Measurements from ENCODE around the gene HSPG2. TPM values are rescaled to one million over a fixed set of nuclear protein-coding genes. Genes with fewer than 3 reads are reported as not detected.

Gene HSPG2
- total RNA-seq, 1 donor from 2014 or later: 28.7 TPM

DNA sequence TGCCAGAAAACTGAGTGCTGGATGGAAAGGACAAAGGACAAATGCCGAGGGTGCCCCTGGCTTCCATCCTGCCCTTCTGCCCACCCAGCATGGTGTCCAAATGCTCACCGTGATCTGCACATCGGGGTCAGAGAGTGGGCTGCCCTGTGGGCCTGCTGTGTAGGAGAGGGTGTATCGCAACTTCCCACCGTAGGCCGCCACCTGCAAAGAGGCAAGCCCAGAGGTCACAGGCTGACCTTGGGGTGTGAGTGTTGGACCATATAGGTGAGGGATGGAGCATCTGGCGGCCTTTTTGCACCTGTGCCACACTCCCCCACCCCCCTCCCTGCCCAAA, 71.5 kb downstream of the HSPG2 start:
- TF ChIP-seq, protein P1, sequence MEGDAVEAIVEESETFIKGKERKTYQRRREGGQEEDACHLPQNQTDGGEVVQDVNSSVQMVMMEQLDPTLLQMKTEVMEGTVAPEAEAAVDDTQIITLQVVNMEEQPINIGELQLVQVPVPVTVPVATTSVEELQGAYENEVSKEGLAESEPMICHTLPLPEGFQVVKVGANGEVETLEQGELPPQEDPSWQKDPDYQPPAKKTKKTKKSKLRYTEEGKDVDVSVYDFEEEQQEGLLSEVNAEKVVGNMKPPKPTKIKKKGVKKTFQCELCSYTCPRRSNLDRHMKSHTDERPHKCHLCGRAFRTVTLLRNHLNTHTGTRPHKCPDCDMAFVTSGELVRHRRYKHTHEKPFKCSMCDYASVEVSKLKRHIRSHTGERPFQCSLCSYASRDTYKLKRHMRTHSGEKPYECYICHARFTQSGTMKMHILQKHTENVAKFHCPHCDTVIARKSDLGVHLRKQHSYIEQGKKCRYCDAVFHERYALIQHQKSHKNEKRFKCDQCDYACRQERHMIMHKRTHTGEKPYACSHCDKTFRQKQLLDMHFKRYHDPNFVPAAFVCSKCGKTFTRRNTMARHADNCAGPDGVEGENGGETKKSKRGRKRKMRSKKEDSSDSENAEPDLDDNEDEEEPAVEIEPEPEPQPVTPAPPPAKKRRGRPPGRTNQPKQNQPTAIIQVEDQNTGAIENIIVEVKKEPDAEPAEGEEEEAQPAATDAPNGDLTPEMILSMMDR (IDR thresholded peaks at IDR 0.05; ENCODE audit: insufficient read depth, low read length, severe bottlenecking): no peak
- no peak for DNase-seq (ENCODE audit: low read depth)
- FAIRE-seq: no peak
- H3K4me3 ChIP-seq (ENCODE audit: low read depth, low read length): no peak overlapping the region
- no peaks in the 10 kb centered on the region for H3K27me3 ChIP-seq (ENCODE audit: control insufficient read depth, insufficient read depth, low read length)
- peaks cover 38% of the 10 kb centered on the region for H3K36me3 ChIP-seq (ENCODE audit: control insufficient read depth, insufficient read depth, low read length)

DNA sequence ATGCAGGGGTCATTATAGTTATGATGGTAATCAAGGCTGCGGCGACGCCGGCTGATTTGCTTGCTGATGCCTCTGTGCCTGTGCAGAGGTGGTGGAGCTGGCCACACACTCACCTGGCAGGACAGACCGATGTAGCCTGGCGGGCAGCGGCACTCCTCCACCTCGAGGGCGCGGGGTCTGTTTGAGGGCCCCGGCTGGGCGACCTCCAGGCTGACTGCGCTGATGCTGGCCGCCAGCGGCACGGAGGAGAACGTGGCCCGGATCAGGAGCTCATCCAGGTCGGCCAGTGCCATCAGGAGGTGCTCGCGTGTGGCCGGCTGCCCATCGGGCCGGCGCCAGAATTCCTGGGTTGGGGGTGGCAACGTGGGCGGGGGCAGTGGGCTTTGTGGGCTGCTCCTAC, 72.4 kb downstream of the HSPG2 start:
- FAIRE-seq (no peak), DNase-seq (ENCODE audit: low read depth) (no peak)
- Histone ChIP-seq H3K4me3 (ENCODE audit: low read depth, low read length) (no peak overlapping the region), H3K36me3 (ENCODE audit: control insufficient read depth, insufficient read depth, low read length) (peaks cover 37% of the 10 kb centered on the region), H3K27me3 (ENCODE audit: control insufficient read depth, insufficient read depth, low read length) (no peaks in the 10 kb centered on the region)
- TF ChIP-seq, protein P1 (IDR thresholded peaks at IDR 0.05; ENCODE audit: insufficient read depth, low read length, severe bottlenecking): no peak

DNA sequence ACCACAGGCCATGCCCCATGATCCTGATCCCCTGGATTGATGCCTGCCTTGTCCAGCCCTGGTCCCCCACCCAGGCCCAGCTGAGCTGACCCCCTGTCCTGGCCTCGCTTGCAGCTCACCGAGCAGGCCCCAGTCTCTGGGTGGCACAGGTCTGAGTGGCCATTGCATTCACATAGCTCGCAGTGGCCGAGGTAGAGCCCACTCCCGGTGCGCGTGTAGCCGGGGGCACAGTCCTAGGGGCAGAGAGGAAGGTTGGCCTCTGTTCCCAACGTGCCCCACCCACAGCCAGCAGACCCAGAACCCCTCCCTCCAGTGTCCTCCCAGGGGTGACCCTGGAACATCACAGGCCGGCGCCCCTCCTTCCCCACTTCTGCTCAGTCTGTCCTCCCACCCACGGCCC, 73.1 kb downstream of the HSPG2 start:
- no peaks in the 10 kb centered on the region for H3K27me3 ChIP-seq (ENCODE audit: control insufficient read depth, insufficient read depth, low read length)
- H3K4me3 ChIP-seq (ENCODE audit: low read depth, low read length): no peak overlapping the region
- FAIRE-seq (no peak), DNase-seq (ENCODE audit: low read depth) (no peak)
- peaks cover 40% of the 10 kb centered on the region for H3K36me3 ChIP-seq (ENCODE audit: control insufficient read depth, insufficient read depth, low read length)
- TF ChIP-seq, protein P1 (IDR thresholded peaks at IDR 0.05; ENCODE audit: insufficient read depth, low read length, severe bottlenecking): no peak

DNA sequence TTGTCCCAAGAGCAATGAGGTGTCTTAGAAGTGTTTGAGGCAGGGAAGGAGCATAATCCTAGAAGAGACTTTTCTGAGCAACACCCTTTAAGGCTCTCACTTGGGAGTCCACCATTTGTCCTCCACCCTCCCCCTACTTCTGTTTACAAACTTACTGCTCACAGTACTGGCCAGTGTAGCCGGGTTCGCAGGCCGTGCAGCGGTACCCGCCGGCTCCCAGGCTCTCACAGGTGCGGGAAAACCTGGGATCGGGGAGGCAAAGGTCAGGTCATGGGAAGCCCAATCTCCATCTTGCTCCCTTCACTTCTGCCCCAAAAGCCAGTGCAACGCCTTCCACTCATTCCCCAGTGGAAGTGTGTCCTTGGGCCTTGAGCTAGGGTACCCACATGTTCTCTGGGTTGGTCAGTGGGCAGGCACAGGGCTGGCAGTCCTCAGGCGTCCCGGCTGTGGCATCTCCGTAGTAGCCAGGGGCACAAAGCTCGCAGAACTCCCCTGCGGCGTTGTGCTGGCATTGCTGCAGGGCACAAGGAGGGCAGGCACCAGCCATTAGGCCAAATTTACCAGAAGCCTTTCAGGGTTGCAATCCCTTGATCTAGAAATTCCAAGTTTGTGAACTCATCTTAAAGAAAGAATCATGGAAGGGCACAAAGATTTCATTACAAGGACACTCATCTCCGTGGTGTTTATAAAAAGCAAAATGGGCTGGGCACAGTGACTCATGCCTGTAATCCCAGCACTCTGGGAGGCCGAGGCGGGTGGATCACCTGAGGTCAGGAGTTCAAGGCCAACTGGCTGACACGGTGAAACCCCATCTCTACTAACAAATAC, 75.3 kb downstream of the HSPG2 start:
- Histone ChIP-seq H3K4me3 (ENCODE audit: low read depth, low read length) (no peak overlapping the region), H3K27me3 (ENCODE audit: control insufficient read depth, insufficient read depth, low read length) (no peaks in the 10 kb centered on the region), H3K36me3 (ENCODE audit: control insufficient read depth, insufficient read depth, low read length) (peaks cover 48% of the 10 kb centered on the region)
- TF ChIP-seq, protein P1 (IDR thresholded peaks at IDR 0.05; ENCODE audit: insufficient read depth, low read length, severe bottlenecking): no peak
- FAIRE-seq: no peak
- peak; percentile 28 for DNase-seq (ENCODE audit: low read depth)

DNA sequence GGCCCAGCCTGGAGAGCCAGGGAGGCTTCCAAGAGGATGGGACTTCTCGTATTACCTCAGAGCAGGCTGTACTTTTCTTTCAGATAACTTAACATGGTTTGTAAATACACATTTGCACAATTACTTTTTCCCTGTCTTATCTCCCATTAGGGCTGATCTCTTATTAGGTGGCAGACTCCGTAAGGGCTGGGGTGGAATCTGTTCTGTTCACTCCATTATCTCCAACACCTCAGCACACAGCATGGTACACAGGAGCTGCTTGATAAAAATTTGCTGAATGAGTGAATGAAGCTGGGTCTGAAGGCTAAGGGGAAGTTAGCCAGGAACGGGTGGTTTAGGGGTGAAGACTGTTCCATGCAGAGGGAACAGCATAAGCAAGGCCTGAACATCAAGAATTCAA, 76.1 kb downstream of the HSPG2 start:
- no peaks in the 10 kb centered on the region for H3K27me3 ChIP-seq (ENCODE audit: control insufficient read depth, insufficient read depth, low read length)
- TF ChIP-seq, protein P1 (IDR thresholded peaks at IDR 0.05; ENCODE audit: insufficient read depth, low read length, severe bottlenecking): no peak
- DNase-seq (ENCODE audit: low read depth) (no peak), FAIRE-seq (no peak)
- H3K36me3 ChIP-seq (ENCODE audit: control insufficient read depth, insufficient read depth, low read length): peaks cover 46% of the 10 kb centered on the region
- H3K4me3 ChIP-seq (ENCODE audit: low read depth, low read length): no peak overlapping the region

All from bronchial epithelial cell (primary cell).